ENCODE results near the gene UFM1.

- TF ChIP-seq POLR2A (IDR thresholded peaks at IDR 0.05): no peak
- TF ChIP-seq, protein P1, sequence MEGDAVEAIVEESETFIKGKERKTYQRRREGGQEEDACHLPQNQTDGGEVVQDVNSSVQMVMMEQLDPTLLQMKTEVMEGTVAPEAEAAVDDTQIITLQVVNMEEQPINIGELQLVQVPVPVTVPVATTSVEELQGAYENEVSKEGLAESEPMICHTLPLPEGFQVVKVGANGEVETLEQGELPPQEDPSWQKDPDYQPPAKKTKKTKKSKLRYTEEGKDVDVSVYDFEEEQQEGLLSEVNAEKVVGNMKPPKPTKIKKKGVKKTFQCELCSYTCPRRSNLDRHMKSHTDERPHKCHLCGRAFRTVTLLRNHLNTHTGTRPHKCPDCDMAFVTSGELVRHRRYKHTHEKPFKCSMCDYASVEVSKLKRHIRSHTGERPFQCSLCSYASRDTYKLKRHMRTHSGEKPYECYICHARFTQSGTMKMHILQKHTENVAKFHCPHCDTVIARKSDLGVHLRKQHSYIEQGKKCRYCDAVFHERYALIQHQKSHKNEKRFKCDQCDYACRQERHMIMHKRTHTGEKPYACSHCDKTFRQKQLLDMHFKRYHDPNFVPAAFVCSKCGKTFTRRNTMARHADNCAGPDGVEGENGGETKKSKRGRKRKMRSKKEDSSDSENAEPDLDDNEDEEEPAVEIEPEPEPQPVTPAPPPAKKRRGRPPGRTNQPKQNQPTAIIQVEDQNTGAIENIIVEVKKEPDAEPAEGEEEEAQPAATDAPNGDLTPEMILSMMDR (IDR thresholded peaks at IDR 0.05): no peak
These were observed 17.4 kb downstream of the UFM1 start for GRCh38 chr13:38366954-38367645.

Measured in lower leg skin (tissue), 3 donors.